ENCODE data around the gene SEC63. TPM values are rescaled to one million over a fixed set of nuclear protein-coding genes. Genes with fewer than 3 reads are reported as not detected.

Gene SEC63
- total RNA-seq, 1 experiment from 2014 or later = 124 TPM

DNA sequence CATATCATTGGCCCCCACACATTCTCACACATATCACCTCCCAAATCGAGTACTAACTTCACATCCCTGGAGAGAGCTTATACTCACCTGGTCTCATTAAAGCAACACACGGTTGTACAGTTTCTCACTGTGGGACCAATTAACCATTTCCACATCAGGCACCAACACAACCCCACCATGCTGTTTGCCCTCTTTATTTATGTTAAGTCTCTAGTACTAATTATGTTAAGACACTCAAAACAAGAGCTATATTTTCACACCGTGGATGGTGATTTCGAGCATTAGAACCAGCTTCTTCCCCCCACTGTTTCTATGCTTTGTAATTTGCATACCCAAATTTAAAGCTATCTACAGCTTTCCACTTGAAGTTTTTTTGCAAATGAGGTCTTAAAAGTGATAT, 140.2 kb downstream of the SEC63 start:
- TF ChIP-seq, protein P1, sequence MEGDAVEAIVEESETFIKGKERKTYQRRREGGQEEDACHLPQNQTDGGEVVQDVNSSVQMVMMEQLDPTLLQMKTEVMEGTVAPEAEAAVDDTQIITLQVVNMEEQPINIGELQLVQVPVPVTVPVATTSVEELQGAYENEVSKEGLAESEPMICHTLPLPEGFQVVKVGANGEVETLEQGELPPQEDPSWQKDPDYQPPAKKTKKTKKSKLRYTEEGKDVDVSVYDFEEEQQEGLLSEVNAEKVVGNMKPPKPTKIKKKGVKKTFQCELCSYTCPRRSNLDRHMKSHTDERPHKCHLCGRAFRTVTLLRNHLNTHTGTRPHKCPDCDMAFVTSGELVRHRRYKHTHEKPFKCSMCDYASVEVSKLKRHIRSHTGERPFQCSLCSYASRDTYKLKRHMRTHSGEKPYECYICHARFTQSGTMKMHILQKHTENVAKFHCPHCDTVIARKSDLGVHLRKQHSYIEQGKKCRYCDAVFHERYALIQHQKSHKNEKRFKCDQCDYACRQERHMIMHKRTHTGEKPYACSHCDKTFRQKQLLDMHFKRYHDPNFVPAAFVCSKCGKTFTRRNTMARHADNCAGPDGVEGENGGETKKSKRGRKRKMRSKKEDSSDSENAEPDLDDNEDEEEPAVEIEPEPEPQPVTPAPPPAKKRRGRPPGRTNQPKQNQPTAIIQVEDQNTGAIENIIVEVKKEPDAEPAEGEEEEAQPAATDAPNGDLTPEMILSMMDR (IDR thresholded peaks at IDR 0.05; ENCODE audit: insufficient read depth in 1 of 2, low read depth in 1 of 2, low read length in 1 of 2, severe bottlenecking in 1 of 2, unreplicated experiment in 1 of 2) = no peak
- H3K27ac Mint-ChIP-seq (ENCODE audit: unreplicated experiment) = no peak overlapping the region
- no TSS peak for BruUV-seq (replicated peaks)
- no peaks in the 10 kb centered on the region for H3K9me3 Mint-ChIP-seq (ENCODE audit: unreplicated experiment)
- no peak for DNase-seq
- no peaks in the 10 kb centered on the region for H3K36me3 Mint-ChIP-seq (ENCODE audit: insufficient read depth, unreplicated experiment)
- POLR2A ChIA-PET = no interaction called here
- Histone ChIP-seq H3K4me3 (ENCODE audit: low read depth, low read length) (no peak overlapping the region), H3K27me3 (replicated peaks; ENCODE audit: control insufficient read depth, insufficient read depth, low read length) (no peaks in the 10 kb centered on the region), H3K36me3 (ENCODE audit: control insufficient read depth, insufficient read depth, low read length) (no peaks in the 10 kb centered on the region), H3K4me1 (peaks cover 30% of the 10 kb centered on the region), H3K9me3 (no peaks in the 10 kb centered on the region)
- CTCF ChIA-PET = no interaction called here
- no peaks in the 10 kb centered on the region for H3K4me1 Mint-ChIP-seq (ENCODE audit: low read depth, unreplicated experiment)
- intact Hi-C loops (cut with micrococcal nuclease; ENCODE audit: unreplicated experiment) = no loop called here
- no peaks in the 10 kb centered on the region for H3K27me3 Mint-ChIP-seq (ENCODE audit: insufficient read depth, unreplicated experiment)
- H3K4me3 Mint-ChIP-seq (ENCODE audit: unreplicated experiment) = no peak overlapping the region

Other genes with a start within 250 kb of the SEC63 start
- gene SCML4, start 133.9 kb downstream of the SEC63 start, total RNA-seq (2022) = 2.6 and 2.8 TPM in 2 replicates
- gene OSTM1, start 116.5 kb upstream of the SEC63 start, total RNA-seq (2022) = 15.9 and 20.1 TPM in 2 replicates
- gene NR2E1, start 207.8 kb upstream of the SEC63 start, total RNA-seq (2022) = 1.3 and 1.4 TPM in 2 replicates